Measurements from ENCODE around the gene LAIR1.

GRCh38 chr19:54311486-54311885, 53.2 kb downstream of the LAIR1 start:
- TF ChIP-seq, protein P1, sequence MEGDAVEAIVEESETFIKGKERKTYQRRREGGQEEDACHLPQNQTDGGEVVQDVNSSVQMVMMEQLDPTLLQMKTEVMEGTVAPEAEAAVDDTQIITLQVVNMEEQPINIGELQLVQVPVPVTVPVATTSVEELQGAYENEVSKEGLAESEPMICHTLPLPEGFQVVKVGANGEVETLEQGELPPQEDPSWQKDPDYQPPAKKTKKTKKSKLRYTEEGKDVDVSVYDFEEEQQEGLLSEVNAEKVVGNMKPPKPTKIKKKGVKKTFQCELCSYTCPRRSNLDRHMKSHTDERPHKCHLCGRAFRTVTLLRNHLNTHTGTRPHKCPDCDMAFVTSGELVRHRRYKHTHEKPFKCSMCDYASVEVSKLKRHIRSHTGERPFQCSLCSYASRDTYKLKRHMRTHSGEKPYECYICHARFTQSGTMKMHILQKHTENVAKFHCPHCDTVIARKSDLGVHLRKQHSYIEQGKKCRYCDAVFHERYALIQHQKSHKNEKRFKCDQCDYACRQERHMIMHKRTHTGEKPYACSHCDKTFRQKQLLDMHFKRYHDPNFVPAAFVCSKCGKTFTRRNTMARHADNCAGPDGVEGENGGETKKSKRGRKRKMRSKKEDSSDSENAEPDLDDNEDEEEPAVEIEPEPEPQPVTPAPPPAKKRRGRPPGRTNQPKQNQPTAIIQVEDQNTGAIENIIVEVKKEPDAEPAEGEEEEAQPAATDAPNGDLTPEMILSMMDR (conservative IDR thresholded peaks at IDR 0.05): no peak
- no peak for TF ChIP-seq ZFX (IDR thresholded peaks at IDR 0.05)
